ENCODE measurements around the gene HIPK4.

- TF ChIP-seq CTCF (conservative IDR thresholded peaks at IDR 0.05; ENCODE audit: low read depth, low read length) (no peak), EZH2phosphoT487 (IDR thresholded peaks at IDR 0.05; ENCODE audit: borderline replicate concordance, low read length) (no peak), EZH2 (IDR thresholded peaks at IDR 0.05; ENCODE audit: low read length, unreplicated experiment) (no peak)
Observed at GRCh38 chr19:40433391-40434216, 43.6 kb upstream of the HIPK4 start.

Measured in PC-3 (cell line).